BLaER1 treated with 17β-estradiol and CSF1 and Interleukin-3, amounts not matched to agents 10 nM and 100 nM (cell line): Measurements from ENCODE around the gene MRPL21.
A peak's percentile ranks its signal among the peaks of the same experiment; 100 is the strongest.

Experiments used
- H3K27ac ChIP-seq, 11 experiments: shearing (Covaris generic); formaldehyde crosslinking; 2 replicates each; pipeline ENCODE4 v1.8.1; 2022
- H3K27me3 ChIP-seq, 11 experiments: shearing (Covaris generic); formaldehyde crosslinking; 2 replicates each; pipeline ENCODE4 v1.8.1; 2022
- H3K36me3 ChIP-seq, 11 experiments: shearing (Covaris generic); formaldehyde crosslinking; 2 replicates each; pipeline ENCODE4 v1.8.1; 2022
- H3K4me1 ChIP-seq, 10 experiments: shearing (Covaris generic); formaldehyde crosslinking; 2 replicates each; pipeline ENCODE4 v1.8.1; 2022
- H3K4me2 ChIP-seq, 11 experiments: shearing (Covaris generic); formaldehyde crosslinking; 2 replicates each; pipeline ENCODE4 v1.8.1; 2022
- H3K4me3 ChIP-seq, 10 experiments: shearing (Covaris generic); formaldehyde crosslinking; 2 replicates each; pipeline ENCODE4 v1.8.1; 2022
- H3K9ac ChIP-seq, 11 experiments: shearing (Covaris generic); formaldehyde crosslinking; 2 replicates each; pipeline ENCODE4 v1.8.1; 2022
- H3K9me3 ChIP-seq, 11 experiments: shearing (Covaris generic); formaldehyde crosslinking; replicated peaks in 1 of 11; 2 replicates each; pipeline ENCODE4 v1.8.1; 2022
- H4K20me1 ChIP-seq, 11 experiments: shearing (Covaris generic); formaldehyde crosslinking; 2 replicates each; pipeline ENCODE4 v1.8.1; 2022
- Cebpa-rat ChIP-seq, 11 experiments: shearing (Covaris generic); IDR thresholded peaks; 2 replicates each; pipeline ENCODE4 v1.8.1; 2022

MRPL21 gene

DNA sequence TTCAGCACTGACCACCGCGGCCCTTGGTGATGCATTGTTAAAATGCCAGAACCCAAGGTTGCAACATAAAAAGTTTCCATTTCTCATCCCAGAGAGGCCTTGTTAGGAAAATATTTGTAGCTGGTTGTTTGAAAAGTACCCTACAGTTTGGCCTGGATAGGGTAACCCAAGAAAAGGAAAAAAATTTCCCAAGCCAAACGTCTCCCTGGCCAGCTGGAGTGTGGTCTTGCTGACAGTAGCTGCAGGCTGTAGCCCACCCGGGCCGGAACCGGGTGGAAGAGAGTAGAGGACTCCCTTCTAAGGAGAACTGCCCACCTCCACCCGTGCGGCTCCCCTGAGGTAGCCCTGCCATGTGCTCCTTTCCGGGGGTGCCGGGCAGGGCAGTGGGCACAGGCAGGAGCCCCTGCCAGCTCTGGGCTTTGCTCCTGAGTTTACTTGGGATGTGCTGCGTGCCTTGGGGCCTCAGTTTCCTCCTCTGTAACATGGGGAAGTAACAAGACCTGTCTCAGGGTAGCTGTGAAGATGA is 38.5 kb upstream of the MRPL21 start:
- H3K4me3 ChIP-seq: no peak overlapping the region
- peaks cover 20 to 46% (median 30%) of the 10 kb centered on the region in 10 experiments for H3K4me1 ChIP-seq
- H3K4me2 ChIP-seq: peak overlapping the region in 4 of 11 experiments; percentile 30 to 91 (median 66); a peak in 6 of 22 replicates
- H3K27ac ChIP-seq: no peak overlapping the region
- H3K9me3 ChIP-seq: no peaks in the 10 kb centered on the region
- no peak overlapping the region for H3K9ac ChIP-seq
- H3K36me3 ChIP-seq: peaks cover 15 to 39% (median 23%) of the 10 kb centered on the region in 11 experiments
- H4K20me1 ChIP-seq: peaks cover 0 to 54% (median 12%) of the 10 kb centered on the region in 11 experiments; a peak in 14 of 22 replicates
- no peaks in the 10 kb centered on the region for H3K27me3 ChIP-seq
- no peak for TF ChIP-seq Cebpa-rat (IDR thresholded peaks at IDR 0.05)

DNA sequence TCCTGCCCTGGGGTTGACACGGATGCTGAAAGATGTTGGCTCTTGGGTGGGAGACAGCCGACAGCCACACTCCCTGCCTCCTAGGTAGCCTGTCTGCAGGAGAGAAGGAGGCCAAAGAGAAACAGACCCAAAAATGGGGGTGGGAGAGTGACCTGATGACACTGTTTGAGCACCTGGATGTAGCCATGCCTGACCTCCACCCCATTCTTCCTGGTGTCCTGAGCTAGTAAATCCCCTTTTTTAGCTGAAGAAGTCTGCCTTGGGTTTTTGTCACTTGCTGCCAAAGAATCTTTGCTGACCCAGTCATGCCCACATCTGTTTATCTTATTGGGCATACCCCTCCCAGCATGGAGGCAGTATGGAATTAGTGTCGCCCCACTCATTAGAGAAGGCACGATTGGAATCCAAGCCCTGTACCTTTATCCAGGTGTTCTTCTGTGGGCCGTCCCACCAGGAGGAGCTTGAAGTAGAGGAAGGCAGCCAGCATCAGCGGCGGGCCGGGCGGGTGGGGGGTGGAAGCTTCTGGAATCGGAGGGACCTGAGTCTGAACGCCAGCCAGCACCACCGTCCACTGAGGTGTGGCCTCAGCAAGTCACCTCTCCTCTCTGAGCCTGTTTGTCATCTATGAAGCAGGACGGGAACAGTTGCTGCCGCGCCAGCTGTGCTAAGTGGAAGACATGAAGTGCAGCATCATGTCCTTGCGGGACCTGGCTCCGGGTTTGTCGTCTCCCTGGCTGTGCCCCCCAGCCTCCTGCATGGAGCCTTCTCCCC is 37.9 kb upstream of the MRPL21 start:
- H3K4me2 ChIP-seq: no peak overlapping the region
- peaks cover 20 to 46% (median 30%) of the 10 kb centered on the region in 10 experiments for H3K4me1 ChIP-seq
- H3K27ac ChIP-seq: no peak overlapping the region
- peaks cover 21 to 46% (median 30%) of the 10 kb centered on the region in 11 experiments for H3K36me3 ChIP-seq
- H3K9me3 ChIP-seq: no peaks in the 10 kb centered on the region
- H3K4me3 ChIP-seq: no peak overlapping the region
- TF ChIP-seq Cebpa-rat (IDR thresholded peaks at IDR 0.05): no peak
- no peak overlapping the region for H3K9ac ChIP-seq
- no peaks in the 10 kb centered on the region for H3K27me3 ChIP-seq
- peaks cover 0 to 60% (median 12%) of the 10 kb centered on the region in 11 experiments; a peak in 14 of 22 replicates for H4K20me1 ChIP-seq

DNA sequence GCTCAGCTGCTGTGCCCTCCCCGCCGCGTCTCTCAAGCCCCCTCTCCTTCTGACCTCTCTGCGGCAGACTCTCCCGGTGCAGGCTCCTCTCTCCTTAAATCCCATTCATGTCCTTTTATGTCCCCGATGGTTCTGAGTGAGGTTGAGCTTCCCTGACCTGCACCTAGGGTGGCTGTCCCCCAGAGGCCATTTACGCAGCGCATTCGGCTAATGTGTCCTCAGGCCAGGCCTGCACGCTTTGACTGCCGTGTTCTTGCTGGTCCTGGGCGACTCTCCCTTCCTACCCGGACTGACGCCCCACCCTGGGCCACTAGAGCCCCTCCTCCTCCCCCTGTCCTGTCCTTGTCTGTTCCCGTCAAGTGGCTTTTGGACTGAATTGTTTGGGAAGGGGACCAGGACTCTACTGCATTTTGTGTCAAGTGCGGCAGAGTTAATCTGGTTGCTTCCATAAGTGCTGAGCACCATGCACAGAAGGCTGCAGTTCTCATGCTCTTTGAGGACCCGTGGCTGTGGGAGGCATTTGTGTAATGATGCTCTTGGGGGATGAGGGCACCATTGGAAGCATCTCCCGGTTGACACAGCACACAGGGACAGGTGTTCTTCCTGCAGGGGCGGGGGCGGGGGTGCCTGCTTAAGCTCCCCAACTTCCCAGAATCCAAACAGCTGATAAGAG is 37.2 kb upstream of the MRPL21 start:
- H3K9me3 ChIP-seq: no peaks in the 10 kb centered on the region

DNA sequence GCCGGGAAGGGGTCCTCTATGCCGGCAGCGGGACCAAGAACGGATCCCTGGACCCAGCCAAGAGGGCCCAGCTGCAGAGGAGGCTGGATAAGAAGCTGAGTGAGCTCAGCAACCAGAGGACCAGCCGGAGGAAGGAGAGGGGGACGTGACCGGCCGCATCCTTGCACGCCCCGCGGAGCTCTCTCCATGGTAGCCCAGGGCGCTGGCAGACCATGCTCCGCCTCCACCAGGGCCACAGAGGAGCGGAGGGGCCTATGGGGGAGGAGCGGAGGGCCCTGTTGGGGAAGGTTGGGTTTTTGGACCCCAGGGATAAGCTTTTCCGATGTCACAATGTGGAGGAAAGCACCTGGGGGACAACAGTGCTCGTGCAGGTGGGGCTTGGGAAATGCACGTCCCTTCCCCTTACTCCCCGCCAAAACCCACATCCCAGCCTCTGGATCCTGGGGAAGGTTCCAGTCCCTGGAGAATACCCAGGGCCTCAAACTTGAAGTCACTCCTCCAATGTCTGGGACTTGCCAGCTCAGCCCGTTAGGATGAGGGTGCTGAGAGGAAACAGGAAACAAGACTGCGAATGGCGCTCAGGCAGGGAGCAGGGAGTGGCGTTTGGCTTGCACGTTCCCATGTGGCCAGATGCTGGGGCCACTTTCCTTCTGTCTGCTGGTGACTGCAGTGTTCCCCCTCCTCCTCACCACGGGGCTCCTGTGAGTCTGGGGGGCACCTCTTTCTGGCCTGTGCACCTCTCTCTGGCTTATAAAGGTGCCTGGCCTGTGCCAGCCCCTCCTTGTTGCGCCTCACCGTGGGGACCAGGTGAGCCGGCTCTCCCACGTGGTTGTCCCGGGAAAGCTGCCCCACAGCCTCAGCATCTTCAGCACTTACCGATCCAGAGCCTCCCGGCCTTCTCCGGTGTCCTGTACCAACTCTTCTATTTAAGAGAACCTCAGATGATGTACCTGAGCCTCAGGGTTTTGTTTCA is 36.2 kb upstream of the MRPL21 start:
- H3K36me3 ChIP-seq: peaks cover 36 to 62% (median 46%) of the 10 kb centered on the region in 11 experiments
- no peak for TF ChIP-seq Cebpa-rat (IDR thresholded peaks at IDR 0.05)

More for the DNA sequence above, 37.2 kb upstream of the MRPL21 start:
- Histone ChIP-seq H3K9ac (no peak overlapping the region), H3K27me3 (no peaks in the 10 kb centered on the region), H3K36me3 (peaks cover 28 to 53% (median 37%) of the 10 kb centered on the region in 11 experiments), H3K27ac (no peak overlapping the region), H3K4me1 (peaks cover 20 to 46% (median 30%) of the 10 kb centered on the region in 10 experiments), H3K4me2 (0 out of 22 replicates have a peak overlapping the region, but pooled peaks of 1 of the 11 experiments have one; percentile 75), H3K4me3 (no peak overlapping the region), H4K20me1 (peaks cover 0 to 67% (median 12%) of the 10 kb centered on the region in 11 experiments; a peak in 14 of 22 replicates)
- no peak for TF ChIP-seq Cebpa-rat (IDR thresholded peaks at IDR 0.05)

DNA sequence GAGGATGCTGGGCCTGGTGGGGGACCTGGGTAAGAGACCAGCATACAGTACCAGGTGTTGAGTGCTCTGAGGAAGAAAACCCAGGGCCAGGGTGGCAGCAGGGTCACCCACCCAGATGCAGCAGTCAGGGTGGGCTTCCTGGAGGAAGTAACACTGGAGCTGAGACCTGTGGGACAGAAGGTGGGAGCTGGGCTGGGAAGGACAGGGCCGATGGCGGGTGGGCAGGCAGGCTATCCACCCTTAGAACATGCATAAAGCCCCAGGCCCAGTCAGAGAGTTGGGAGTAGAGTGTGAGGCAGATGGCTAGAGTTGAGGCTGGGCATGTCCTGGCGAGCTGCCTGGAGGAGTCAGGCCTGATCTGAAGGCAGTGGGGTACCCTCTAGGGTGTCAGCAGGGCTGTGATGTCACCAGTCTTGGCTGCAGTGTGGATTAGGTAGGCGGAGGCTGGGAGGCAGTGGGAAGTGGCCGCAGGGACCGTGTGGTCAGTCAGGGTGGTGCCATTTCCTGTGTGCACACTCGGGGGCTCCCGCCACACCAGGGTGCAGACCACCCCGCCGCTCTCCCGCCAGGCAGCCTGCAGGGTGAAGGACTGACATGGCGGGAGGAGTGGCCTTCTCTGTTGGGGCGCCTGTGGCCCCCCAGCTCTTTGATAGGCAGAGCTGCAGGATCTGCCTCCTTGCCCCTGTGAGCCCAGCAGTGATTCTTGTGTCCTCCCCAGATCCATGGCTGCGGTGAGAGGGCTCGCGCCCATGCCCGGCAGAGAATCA is 35.4 kb upstream of the MRPL21 start:
- Histone ChIP-seq H4K20me1 (peaks cover 0 to 84% (median 13%) of the 10 kb centered on the region in 11 experiments; a peak in 14 of 22 replicates), H3K27me3 (no peaks in the 10 kb centered on the region), H3K4me2 (peak overlapping the region; percentile 56 to 75 (median 67)), H3K4me1 (peaks cover 20 to 44% (median 30%) of the 10 kb centered on the region in 10 experiments), H3K4me3 (no peak overlapping the region), H3K36me3 (peaks cover 40 to 71% (median 55%) of the 10 kb centered on the region in 11 experiments), H3K27ac (no peak overlapping the region), H3K9me3 (no peaks in the 10 kb centered on the region), H3K9ac (0 out of 22 replicates have a peak overlapping the region, but pooled peaks of 1 of the 11 experiments have one; percentile 14)
- TF ChIP-seq Cebpa-rat (IDR thresholded peaks at IDR 0.05): no peak

More for the DNA sequence above, 36.2 kb upstream of the MRPL21 start:
- Histone ChIP-seq H3K27ac (no peak overlapping the region; a peak in 1 of 22 replicates), H3K4me3 (no peak overlapping the region), H3K27me3 (no peaks in the 10 kb centered on the region), H3K9me3 (no peaks in the 10 kb centered on the region), H3K9ac (0 out of 22 replicates have a peak overlapping the region, but pooled peaks of 1 of the 11 experiments have one; percentile 14), H3K4me2 (peak overlapping the region; percentile 56 to 75 (median 67)), H3K4me1 (peaks cover 20 to 46% (median 30%) of the 10 kb centered on the region in 10 experiments), H4K20me1 (peaks cover 0 to 75% (median 12%) of the 10 kb centered on the region in 11 experiments; a peak in 14 of 22 replicates)

DNA sequence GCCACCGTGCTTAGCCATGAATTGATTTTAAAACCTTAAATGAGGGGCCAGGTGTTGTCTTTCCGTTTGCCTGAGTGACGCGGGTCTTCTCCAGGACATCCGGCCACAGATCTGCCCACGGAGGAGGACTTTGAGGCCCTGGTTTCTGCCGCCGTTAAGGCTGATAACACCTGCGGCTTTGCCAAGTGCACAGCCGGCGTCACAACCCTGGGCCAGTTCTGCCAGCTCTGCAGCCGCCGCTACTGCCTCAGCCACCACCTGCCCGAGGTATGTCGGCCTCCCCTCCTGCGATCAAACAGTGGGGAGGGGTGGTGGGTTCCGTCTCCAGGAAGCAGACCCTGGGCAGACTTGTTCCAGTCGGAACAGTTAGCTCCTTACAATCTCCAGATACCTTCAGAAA is 34.5 kb upstream of the MRPL21 start:
- Histone ChIP-seq H3K36me3 (peaks cover 40 to 80% (median 64%) of the 10 kb centered on the region in 11 experiments), H4K20me1 (peaks cover 0 to 93% (median 16%) of the 10 kb centered on the region in 11 experiments; a peak in 14 of 22 replicates), H3K9me3 (no peaks in the 10 kb centered on the region), H3K4me3 (no peak overlapping the region), H3K4me2 (no peak overlapping the region), H3K4me1 (peaks cover 20 to 35% (median 27%) of the 10 kb centered on the region in 10 experiments), H3K9ac (no peak overlapping the region), H3K27ac (no peak overlapping the region), H3K27me3 (no peaks in the 10 kb centered on the region)
- no peak for TF ChIP-seq Cebpa-rat (IDR thresholded peaks at IDR 0.05)

DNA sequence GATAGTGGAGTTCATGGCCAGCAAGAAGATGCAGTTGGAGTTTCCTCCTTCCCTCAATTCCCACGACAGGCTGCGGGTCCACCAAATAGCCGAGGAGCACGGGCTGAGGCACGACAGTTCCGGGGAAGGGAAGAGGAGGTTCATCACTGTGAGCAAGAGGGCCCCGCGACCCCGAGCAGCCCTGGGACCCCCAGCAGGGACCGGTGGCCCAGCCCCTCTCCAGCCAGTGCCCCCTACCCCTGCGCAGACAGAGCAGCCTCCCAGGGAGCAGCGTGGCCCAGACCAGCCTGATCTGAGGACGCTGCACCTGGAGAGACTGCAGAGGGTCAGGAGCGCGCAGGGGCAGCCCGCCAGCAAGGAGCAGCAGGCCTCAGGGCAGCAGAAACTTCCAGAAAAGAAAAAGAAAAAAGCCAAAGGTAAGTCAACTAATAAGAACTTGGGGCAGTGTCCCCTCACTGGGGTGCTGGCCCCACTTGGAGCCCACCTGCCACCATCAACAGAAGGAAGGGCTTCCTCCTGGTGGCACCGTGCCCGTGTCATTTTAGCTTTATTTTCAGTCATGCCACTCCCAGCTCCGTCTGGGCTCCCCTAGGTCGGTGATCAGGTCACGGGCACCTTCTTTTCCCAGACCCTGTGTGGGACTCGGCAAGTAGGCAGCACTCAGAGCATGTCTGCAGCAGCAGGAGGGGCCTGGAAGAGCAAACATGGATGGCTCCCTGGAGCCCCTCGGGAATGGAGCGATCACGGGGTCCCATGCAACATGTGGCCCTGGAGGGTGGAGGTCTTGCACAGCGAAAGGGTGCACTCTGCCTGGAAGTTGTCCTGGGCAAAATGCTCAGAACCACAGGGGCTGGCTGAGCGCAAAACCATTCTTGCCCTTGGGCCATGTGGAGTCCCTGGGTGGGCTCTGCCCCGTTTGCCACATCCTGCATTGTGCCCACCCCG is 33.3 kb upstream of the MRPL21 start:
- no peak overlapping the region for H3K27ac ChIP-seq
- no peak overlapping the region for H3K4me2 ChIP-seq
- peaks cover 18 to 26% (median 24%) of the 10 kb centered on the region in 10 experiments for H3K4me1 ChIP-seq
- H4K20me1 ChIP-seq: peaks cover 0 to 96% (median 20%) of the 10 kb centered on the region in 11 experiments; a peak in 15 of 22 replicates
- no peak for TF ChIP-seq Cebpa-rat (IDR thresholded peaks at IDR 0.05)
- H3K9me3 ChIP-seq: no peaks in the 10 kb centered on the region
- no peak overlapping the region for H3K4me3 ChIP-seq
- peaks cover 40 to 86% (median 71%) of the 10 kb centered on the region in 11 experiments for H3K36me3 ChIP-seq
- H3K27me3 ChIP-seq: no peaks in the 10 kb centered on the region
- H3K9ac ChIP-seq: no peak overlapping the region
